Right atrium auricular region (tissue), 2 donors: Measurements from ENCODE around the gene FCRLB. TPM values are rescaled to one million over a fixed set of nuclear protein-coding genes. Genes with fewer than 3 reads are reported as not detected.

Source experiments
- DNase-seq: peaks from one replicate; pipeline ENCODE4 v3.0.0-alpha.2; 2019; ENCODE audit warnings: low spot score
- H3K27ac ChIP-seq, 2 donors: fragments of 200-600 bp; sonication (generic); 1 replicate in 1 of 2; 2 replicates in 1 of 2; pipeline ENCODE4 v1.5.1; 2016 to 2019
- H3K27me3 ChIP-seq, 2 donors: fragments of 200-600 bp; sonication (generic); one replicate each; pipeline versions ENCODE4 v1.5.1 to v1.6.0; 2017 to 2019
- H3K36me3 ChIP-seq: fragments of 200-600 bp; sonication (generic); one replicate; pipeline ENCODE4 v1.5.1; 2016
- H3K4me1 ChIP-seq, 2 donors: fragments of 200-600 bp; sonication (generic); one replicate each; pipeline versions ENCODE4 v1.5.1 to v1.6.0; 2017 to 2019
- H3K4me3 ChIP-seq, 2 donors: fragments of 200-600 bp; sonication (generic); 1 replicate in 1 of 2; 2 replicates in 1 of 2; pipeline ENCODE4 v1.5.1; 2017 to 2019; ENCODE audit warnings: mild to moderate bottlenecking in 1 of 2, moderate library complexity in 1 of 2
- H3K9me3 ChIP-seq, 2 donors: fragments of 200-600 bp; sonication (generic); one replicate each; pipeline ENCODE4 v1.5.1; 2019
- total RNA-seq, 2 donors: library from RNA; depleted of rRNA; stranded (reverse); fragments of >200 nt; gene quantifications; one replicate each; pipeline ENCODE4 v1.1.0, GENCODE V29; 2016
- TF ChIP-seq, protein P1 (sequence below), 2 donors: fragments of 200-600 bp; sonication (generic); IDR thresholded peaks; one replicate each; pipeline ENCODE4 v1.5.1; 2019; ENCODE audit warnings: antibody characterized with exemption in 2 of 2

Gene FCRLB
- total RNA-seq, 2 donors from 2014 or later, result 0.20 to 0.63 TPM

DNA sequence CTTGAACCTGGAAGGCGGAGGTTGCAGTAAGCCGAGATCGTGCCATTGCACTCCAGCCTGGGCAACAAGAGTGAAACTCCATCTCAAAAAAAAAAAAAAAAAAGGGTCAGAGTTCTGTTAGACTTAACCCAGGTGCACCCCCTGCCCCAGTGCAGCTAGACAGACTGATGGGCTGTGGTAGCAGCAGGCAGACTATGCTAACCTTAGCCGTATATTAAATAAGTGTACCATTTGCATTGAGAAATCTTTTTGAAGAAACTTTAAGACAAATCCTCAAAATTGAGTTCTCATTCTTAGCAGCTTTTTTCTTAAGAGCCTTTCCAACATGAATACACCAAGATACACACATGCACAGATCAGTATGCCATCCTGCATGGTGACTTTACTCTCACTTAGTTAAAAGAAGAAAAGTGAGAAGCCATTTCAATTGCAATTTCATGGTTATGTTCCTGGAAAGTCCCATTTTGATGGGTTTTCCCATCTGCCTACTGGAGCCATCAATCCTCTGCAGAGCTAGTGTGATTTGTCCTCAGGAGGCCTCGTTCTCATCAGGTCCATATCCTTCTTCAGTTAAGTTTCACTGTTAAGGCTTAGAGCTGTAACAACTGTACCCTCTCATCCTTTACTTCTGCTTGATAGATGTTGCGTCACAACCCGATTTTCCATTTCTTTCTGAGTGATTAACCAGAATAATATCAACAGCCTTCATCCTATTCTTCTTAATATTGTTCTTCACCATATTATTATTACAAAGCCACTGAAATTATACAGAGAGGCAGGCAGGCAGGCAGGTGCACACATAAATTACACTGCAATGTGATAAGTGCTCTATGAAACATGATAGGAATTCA is 7.3 kb downstream of the FCRLB start:
- Histone ChIP-seq H3K4me3 (no peak overlapping the region), H3K4me1 (peaks cover 0 to 15% of the 10 kb centered on the region in 2 donors), H3K27me3 (no peaks in the 10 kb centered on the region), H3K9me3 (no peaks in the 10 kb centered on the region), H3K36me3 (no peaks in the 10 kb centered on the region), H3K27ac (no peak overlapping the region)
- TF ChIP-seq, protein P1, sequence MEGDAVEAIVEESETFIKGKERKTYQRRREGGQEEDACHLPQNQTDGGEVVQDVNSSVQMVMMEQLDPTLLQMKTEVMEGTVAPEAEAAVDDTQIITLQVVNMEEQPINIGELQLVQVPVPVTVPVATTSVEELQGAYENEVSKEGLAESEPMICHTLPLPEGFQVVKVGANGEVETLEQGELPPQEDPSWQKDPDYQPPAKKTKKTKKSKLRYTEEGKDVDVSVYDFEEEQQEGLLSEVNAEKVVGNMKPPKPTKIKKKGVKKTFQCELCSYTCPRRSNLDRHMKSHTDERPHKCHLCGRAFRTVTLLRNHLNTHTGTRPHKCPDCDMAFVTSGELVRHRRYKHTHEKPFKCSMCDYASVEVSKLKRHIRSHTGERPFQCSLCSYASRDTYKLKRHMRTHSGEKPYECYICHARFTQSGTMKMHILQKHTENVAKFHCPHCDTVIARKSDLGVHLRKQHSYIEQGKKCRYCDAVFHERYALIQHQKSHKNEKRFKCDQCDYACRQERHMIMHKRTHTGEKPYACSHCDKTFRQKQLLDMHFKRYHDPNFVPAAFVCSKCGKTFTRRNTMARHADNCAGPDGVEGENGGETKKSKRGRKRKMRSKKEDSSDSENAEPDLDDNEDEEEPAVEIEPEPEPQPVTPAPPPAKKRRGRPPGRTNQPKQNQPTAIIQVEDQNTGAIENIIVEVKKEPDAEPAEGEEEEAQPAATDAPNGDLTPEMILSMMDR (IDR thresholded peaks at IDR 0.05), result no peak
- DNase-seq, result no peak

DNA sequence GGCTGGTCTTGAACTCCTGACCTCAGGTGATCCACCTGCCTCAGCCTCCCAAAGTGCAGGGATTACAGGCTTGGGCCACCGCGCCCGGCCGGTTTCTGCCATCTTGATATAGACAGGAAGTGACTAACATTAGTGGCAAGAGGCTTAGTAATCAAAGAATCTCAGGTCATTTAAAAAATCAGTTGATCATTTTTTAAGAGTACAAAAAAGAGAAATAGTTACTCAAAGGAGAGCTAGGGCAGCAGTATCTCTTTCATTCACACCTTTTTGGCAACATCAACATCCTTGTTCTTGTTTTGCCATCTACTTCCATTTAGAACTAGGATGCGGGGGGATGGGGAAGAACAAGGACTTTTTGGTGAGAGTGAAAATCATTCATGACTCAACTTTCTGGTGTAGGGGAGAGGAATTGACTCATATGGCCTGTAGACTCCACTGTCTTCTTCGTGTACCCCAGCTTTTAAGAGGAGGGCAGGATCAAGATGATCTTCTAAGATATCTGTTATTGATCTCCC is 8.8 kb downstream of the FCRLB start:
- H3K9me3 ChIP-seq, result no peaks in the 10 kb centered on the region
- no peak overlapping the region for H3K27ac ChIP-seq
- H3K4me3 ChIP-seq, result no peak overlapping the region
- no peaks in the 10 kb centered on the region for H3K36me3 ChIP-seq
- H3K4me1 ChIP-seq, result peaks cover 0 to 15% of the 10 kb centered on the region in 2 donors
- TF ChIP-seq, protein P1 (IDR thresholded peaks at IDR 0.05), result no peak
- H3K27me3 ChIP-seq, result no peaks in the 10 kb centered on the region
- no peak for DNase-seq

DNA sequence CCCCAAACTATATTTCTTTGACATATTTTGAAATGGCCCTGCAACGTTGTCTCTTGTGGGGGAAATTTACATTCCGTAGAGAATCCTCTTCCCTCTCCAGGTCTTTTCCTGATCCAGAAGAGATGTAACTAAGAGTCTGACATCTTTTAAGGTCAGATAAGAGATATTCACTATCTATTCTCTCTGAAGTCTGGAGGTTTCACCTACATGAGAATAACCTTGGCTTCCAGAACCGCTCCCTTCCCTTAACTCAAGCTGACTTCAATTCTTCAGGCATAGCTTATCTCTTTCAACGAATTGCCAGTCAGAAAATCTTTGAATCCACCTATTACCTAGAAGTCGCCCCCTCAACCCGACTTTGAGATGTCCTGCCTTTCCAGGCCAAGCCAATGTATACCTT is 9.9 kb downstream of the FCRLB start:
- TF ChIP-seq, protein P1 (IDR thresholded peaks at IDR 0.05), result no peak
- H3K4me3 ChIP-seq, result no peak overlapping the region
- H3K27me3 ChIP-seq, result no peaks in the 10 kb centered on the region
- no peaks in the 10 kb centered on the region for H3K9me3 ChIP-seq
- H3K27ac ChIP-seq, result no peak overlapping the region
- no peak for DNase-seq
- no peaks in the 10 kb centered on the region for H3K36me3 ChIP-seq
- H3K4me1 ChIP-seq, result peaks cover 0 to 6% of the 10 kb centered on the region in 2 donors

DNA sequence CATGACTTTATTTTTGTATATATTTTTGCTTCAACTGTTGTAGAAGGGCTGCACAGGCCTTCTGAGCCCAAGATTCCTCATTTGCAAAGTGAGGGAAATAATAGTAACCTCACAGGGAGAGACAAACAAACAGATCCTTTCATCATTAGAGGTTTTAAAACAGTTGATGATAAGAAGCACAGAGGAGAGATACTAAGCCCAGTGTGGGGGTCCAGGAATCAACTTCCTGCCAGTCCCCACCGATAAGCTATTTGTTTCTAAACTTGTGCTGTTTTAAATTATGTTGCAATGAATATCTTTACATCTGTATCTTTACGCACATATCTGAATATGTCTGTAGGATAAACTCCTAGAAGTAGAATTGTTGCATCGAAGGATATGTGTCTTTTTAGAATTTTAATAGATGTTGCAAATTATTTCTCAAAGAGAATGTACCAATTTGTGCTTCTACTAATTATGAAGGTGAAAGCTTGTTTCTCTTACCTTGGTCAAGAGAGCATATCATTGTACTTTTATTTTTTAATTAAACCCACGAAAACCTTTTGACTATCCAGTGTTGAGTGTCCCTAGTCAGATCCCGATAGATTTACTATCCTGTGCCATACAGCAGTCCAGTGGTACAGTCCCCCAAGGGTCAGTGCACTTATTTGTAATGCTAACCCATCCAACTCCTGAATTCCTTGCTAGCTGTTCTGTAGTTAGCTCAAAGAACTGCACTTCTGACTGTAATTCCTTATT is 10.8 kb downstream of the FCRLB start:
- no peak for DNase-seq
- TF ChIP-seq, protein P1 (IDR thresholded peaks at IDR 0.05), result no peak

DNA sequence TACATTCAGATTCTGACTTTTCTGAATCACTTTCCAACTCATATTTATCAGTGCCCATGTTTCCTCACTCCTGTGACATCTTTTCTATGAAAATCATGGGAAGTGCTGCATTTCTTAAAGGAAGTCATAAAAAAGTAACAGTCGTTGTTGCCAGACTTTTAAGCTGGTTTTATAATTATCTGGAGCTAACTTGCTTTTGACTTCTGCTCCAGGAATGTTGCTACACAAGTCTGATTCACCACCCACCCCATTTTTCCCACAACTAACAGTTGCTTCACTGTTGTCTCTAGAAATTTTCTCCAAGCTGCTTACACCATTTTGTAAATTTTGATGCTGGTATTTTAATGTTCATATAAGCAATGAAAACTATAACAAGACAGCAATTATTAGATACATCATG is 12.2 kb downstream of the FCRLB start:
- Histone ChIP-seq H3K27ac (no peak overlapping the region), H3K27me3 (no peaks in the 10 kb centered on the region), H3K4me1 (no peaks in the 10 kb centered on the region), H3K4me3 (no peak overlapping the region), H3K36me3 (no peaks in the 10 kb centered on the region), H3K9me3 (no peaks in the 10 kb centered on the region)
- TF ChIP-seq, protein P1 (IDR thresholded peaks at IDR 0.05), result no peak
- DNase-seq, result no peak

More for the DNA sequence above, 10.8 kb downstream of the FCRLB start:
- Histone ChIP-seq H3K36me3 (no peaks in the 10 kb centered on the region), H3K27ac (no peak overlapping the region), H3K9me3 (no peaks in the 10 kb centered on the region), H3K4me3 (no peak overlapping the region), H3K27me3 (no peaks in the 10 kb centered on the region), H3K4me1 (peaks cover 0 to 6% of the 10 kb centered on the region in 2 donors)
